Peyer's patch (tissue), 4 donors: Measurements from ENCODE around the gene KCNIP4.

Source experiments
- CTCF ChIP-seq, 6 experiments: fragments of 450-650 bp in 4 of 6; fragments of 200-600 bp in 2 of 6; sonication (generic) in 1 of 6; IDR thresholded peaks; one replicate each; pipeline ENCODE4 v1.5.1; 2017 to 2019; ENCODE audit warnings: antibody characterized with exemption in 6 of 6, mild to moderate bottlenecking in 3 of 6, moderate library complexity in 1 of 6
- POLR2A ChIP-seq, 2 donors: fragments of 450-650 bp; IDR thresholded peaks; one replicate each; pipeline ENCODE4 v1.5.1; 2017; ENCODE audit warnings: antibody characterized with exemption in 2 of 2, mild to moderate bottlenecking in 2 of 2, moderate library complexity in 2 of 2

- TF ChIP-seq CTCF (IDR thresholded peaks at IDR 0.05) (no peak), POLR2A (IDR thresholded peaks at IDR 0.05) (no peak)
Observed at GRCh38 chr4:20926529-20926928, 1022.0 kb downstream of the KCNIP4 start.
